GM21360 (cell line): Measurements from ENCODE around the gene SLCO2A1.

Experiments used
- ATAC-seq: cut with Tn5 transposase; IDR thresholded peaks from one replicate; pipeline ENCODE4 v1.9.1; 2021; ENCODE audit warnings: mild to moderate bottlenecking, moderate library complexity; ENCODE audit not compliant: unreplicated experiment

SLCO2A1 gene

GRCh38 chr3:134061401-134061800 is 31.7 kb upstream of the SLCO2A1 start:
- no peak for ATAC-seq

- no peak for ATAC-seq
Observed at GRCh38 chr3:134060561-134061385, 31.0 kb upstream of the SLCO2A1 start.

GRCh38 chr3:134059671-134060560 is 30.2 kb upstream of the SLCO2A1 start:
- ATAC-seq: no peak

GRCh38 chr3:134059035-134059601 is 29.4 kb upstream of the SLCO2A1 start:
- ATAC-seq: no peak

GRCh38 chr3:134057654-134058110 is 28.0 kb upstream of the SLCO2A1 start:
- ATAC-seq: no peak

- no peak for ATAC-seq
Observed at GRCh38 chr3:134057006-134057653, 27.4 kb upstream of the SLCO2A1 start.

GRCh38 chr3:134056464-134056891 is 26.8 kb upstream of the SLCO2A1 start:
- ATAC-seq: no peak

- no peak for ATAC-seq
Observed at GRCh38 chr3:134055661-134056060, 25.9 kb upstream of the SLCO2A1 start.

- ATAC-seq: no peak
Observed at GRCh38 chr3:134054881-134055280, 25.2 kb upstream of the SLCO2A1 start.

- no peak for ATAC-seq
Observed at GRCh38 chr3:134054231-134054630, 24.5 kb upstream of the SLCO2A1 start.

- ATAC-seq: no peak
Observed at GRCh38 chr3:134052370-134052769, 22.6 kb upstream of the SLCO2A1 start.

GRCh38 chr3:134049676-134050075 is 20.0 kb upstream of the SLCO2A1 start:
- no peak for ATAC-seq

GRCh38 chr3:134048278-134048996 is 18.7 kb upstream of the SLCO2A1 start:
- no peak for ATAC-seq

- no peak for ATAC-seq
Observed at GRCh38 chr3:134044459-134044858, 14.7 kb upstream of the SLCO2A1 start.

- ATAC-seq: no peak
Observed at GRCh38 chr3:134040066-134040465, 10.3 kb upstream of the SLCO2A1 start.

GRCh38 chr3:134039161-134039862 is 9.6 kb upstream of the SLCO2A1 start:
- ATAC-seq: no peak

- ATAC-seq: no peak
Observed at GRCh38 chr3:134038716-134039115, 9.0 kb upstream of the SLCO2A1 start.

- no peak for ATAC-seq
Observed at GRCh38 chr3:134038071-134038491, 8.4 kb upstream of the SLCO2A1 start.

GRCh38 chr3:134037168-134037567 is 7.4 kb upstream of the SLCO2A1 start:
- no peak for ATAC-seq

GRCh38 chr3:134036291-134036690 is 6.6 kb upstream of the SLCO2A1 start:
- ATAC-seq: no peak
